NK-92 (cell line): Measurements from ENCODE around the gene ANKUB1.

Experiments used
- DNase-seq: peaks from one replicate; lab custom pipeline; 2025; ENCODE audit not compliant: unreplicated experiment; lab: John Stamatoyannopoulos, UW

ANKUB1 gene

GRCh38 chr3:149809699-149810098 is 17.3 kb upstream of the ANKUB1 start:
- DNase-seq = no peak

DNA sequence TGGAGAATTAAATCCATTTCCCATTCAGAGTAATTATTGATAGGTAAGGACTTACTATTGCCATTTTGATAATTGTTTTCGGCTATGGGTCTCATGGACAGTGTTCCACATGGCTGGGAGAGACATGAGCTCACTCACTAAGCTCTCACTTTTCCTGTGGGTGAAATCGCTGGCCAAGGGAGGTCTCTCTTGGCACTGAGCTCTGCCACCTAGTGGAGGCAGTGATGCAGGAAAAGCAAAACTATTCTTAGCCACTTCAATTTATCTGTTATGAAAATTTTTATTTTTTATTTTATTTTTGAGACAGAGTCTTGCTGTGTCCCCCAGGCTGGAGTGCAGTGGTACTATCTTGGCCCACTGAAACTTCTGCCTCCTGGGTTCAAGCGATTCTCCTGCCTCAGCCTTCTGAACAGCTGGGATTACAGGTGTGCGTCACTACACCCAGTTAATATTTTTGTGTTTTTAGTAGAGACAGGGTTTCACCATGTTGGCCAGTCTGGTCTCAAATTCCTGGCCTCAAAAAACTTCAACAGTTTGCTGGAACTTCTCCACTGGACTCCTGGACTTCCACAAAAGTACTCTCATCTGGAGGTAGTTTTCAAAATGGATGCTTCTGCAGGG is 16.0 kb upstream of the ANKUB1 start:
- no peak for DNase-seq

- DNase-seq = no peak
Measured at GRCh38 chr3:149806171-149806778, 13.9 kb upstream of the ANKUB1 start.

GRCh38 chr3:149801639-149802038 is 9.3 kb upstream of the ANKUB1 start:
- no peak for DNase-seq

DNA sequence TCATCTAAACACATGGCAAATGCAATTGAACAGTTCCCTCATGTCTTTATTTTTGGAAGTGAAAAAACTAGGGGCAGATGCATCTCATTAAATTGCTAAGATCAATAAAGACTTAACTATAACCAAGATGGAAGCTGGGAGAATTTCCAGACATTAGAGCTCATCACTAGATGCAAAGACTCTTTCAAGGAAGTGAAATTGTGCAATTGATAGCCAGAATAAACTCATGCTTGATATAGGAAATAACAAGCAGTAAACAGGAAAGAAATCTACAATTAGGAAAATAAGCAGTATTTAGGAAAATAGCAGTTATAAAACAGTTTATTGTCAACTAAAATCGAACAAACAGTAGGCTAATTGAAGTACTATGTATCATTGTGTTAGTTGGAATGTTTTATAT is 8.8 kb upstream of the ANKUB1 start:
- DNase-seq = no peak

GRCh38 chr3:149800693-149801092 is 8.3 kb upstream of the ANKUB1 start:
- DNase-seq = no peak

GRCh38 chr3:149796026-149796425 is 3.7 kb upstream of the ANKUB1 start:
- DNase-seq = no peak

- DNase-seq = no peak
Measured at GRCh38 chr3:149790698-149791097, 1.7 kb downstream of the ANKUB1 start.

DNA sequence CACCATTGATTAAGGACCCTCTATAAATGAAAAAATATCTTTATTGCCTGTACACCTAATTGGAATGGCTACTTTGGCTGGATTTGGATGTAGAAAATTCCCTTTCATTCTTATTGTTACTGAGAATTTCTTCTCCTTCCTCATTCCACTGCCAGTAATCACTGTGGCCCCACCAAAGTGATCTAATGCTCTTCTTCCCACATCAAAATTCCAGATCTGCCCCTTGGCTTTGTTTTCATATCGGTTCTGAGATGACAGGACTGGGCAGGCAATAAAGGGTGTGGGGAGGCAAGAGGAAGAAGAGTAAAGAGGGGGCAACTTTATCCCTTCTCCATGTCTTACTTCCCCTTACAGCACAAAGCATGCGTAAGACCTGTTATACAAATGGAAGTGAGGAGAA is 2.1 kb downstream of the ANKUB1 start:
- DNase-seq = no peak

GRCh38 chr3:149784064-149784704 is 8.2 kb downstream of the ANKUB1 start:
- no peak for DNase-seq

DNA sequence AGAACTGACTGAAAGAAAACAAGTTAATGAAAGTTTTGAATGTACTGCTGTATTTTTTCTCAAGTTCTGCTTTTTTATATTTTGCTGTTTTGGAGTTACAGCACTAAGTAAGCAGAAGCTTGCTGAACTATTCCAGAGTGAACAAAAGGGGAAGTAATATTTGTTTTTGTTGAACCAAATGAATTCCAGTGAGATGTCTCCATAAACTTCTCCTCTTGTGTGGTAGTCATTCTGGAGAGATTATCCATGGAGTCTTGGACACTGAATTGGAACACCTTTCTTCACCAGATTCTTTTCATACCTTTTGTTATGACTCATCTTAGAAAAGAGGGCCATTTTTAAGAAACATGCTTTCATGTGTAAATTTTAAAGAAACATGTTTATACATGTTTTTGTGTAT is 8.8 kb downstream of the ANKUB1 start:
- DNase-seq = no peak

- DNase-seq = no peak
Measured at GRCh38 chr3:149781741-149782140, 10.6 kb downstream of the ANKUB1 start.

GRCh38 chr3:149781211-149781610 is 11.1 kb downstream of the ANKUB1 start:
- DNase-seq = no peak

DNA sequence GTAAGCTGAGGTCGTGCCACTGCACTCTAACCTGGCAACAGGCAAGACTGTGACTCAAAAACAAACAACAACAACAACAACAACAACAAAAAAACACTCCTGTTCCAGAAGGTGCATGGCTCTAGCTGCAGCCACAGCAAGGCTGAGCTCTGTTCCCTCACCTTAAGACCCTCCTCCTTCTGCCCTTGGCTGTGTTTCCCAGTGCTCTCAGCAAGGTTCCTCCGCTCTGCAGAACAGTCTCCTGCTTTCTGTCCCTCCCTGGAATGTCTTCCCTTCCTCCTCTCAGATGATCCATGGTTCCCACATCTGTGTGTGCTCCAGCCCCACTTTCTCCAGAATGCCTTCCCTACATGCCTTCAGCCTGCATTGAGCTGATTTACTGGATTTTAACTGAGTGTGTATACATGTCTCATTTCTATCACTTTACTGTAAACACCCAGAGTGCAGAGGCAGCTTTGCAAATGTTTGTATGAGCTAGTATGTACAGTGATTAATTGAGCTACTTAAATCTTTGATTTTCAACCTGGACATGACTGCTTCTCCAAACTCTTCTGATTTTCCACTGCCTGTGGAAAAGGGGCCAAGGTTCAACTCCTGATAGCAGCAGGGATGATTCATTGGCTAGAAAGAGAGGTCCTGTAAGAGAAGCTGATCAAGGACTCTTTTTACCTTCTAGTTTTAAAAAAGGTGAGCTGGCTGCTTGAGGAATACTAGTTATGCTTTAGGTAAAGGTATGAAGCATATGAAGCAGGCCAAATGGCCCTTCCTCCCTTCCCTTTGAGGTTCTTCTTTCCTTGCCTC is 14.7 kb downstream of the ANKUB1 start:
- no peak for DNase-seq

GRCh38 chr3:149776170-149776569 is 16.2 kb downstream of the ANKUB1 start:
- no peak for DNase-seq

DNA sequence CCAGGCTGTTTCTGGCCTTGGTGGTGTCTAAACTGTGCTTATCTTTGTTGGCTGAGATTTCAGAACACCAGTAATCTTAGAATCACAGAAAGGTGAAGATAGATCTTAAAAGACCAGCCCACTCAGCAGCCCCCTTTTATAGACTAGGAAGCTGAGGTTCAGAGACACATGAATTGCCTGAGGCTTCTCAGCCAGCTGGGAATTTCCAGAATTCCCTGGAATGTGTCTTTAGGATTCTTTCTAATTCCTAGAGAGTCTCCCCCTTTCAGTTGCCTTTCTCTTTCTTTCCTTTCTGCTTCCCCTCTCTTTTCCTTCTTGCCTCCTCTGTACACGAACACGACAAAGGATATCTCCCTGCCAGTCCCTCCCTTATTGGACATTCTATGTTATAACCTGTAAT is 19.5 kb downstream of the ANKUB1 start:
- no peak for DNase-seq

GRCh38 chr3:149771652-149772271 is 20.6 kb downstream of the ANKUB1 start:
- DNase-seq = no peak

DNA sequence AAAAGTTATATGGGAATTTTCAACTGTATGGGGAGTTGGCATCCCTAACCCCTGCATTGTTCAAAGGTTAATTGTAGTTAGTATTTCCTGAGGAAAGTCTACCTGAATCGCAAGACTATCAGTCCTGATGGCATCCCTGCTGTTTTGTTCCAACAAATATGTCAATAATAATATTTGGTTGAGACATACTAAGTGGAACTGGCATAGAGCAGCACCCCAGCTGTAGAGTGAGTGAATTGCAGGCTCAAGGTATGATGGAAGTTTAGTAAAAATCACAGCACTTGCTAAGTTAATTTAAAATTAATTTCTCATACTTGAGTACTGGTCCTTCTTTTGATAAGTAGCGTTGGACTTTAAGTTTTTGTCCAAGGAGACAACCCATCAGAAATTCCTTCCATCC is 22.1 kb downstream of the ANKUB1 start:
- DNase-seq = no peak

DNA sequence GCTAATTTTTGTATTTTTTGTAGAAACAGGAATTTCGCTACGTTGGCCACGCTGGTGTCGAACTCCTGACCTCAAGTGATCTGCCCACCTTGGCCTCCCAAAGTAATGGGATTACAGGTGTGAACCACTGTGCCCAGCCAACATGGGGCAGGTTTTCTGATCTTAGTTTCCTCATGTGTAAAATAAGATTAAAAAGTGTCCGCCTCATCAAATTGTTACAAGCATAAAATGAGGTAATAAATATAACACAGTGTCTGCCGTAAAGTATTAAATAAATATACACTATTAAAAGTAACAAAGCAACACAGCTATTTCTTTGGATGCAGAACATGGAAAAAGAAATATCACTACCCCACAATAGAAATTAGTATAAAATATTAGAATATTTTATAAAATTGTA is 23.6 kb downstream of the ANKUB1 start:
- DNase-seq = no peak

- DNase-seq = no peak
Measured at GRCh38 chr3:149767720-149768119, 24.6 kb downstream of the ANKUB1 start.

- DNase-seq = no peak
Measured at GRCh38 chr3:149765762-149766334, 26.5 kb downstream of the ANKUB1 start.
